Large intestine (tissue), 3 donors: Measurements from ENCODE around the gene RGMB. TPM values are rescaled to one million over a fixed set of nuclear protein-coding genes. Genes with fewer than 3 reads are reported as not detected.

ENCODE experiments used
- DNase-seq, 2 donors: peaks; one replicate each; pipeline versions ENCODE4 v3.0.0 to v3.0.0-alpha.2; 2013
- H3K27ac ChIP-seq: one replicate; pipeline ENCODE4 v1.5.1; 2013; ENCODE audit warnings: low read length
- H3K27me3 ChIP-seq: 2 replicates; pipeline ENCODE4 v1.6.1; 2013; ENCODE audit warnings: low read length; ENCODE audit not compliant: control insufficient read depth, insufficient read depth
- H3K36me3 ChIP-seq: 2 replicates; pipeline ENCODE4 v1.6.1; 2013; ENCODE audit warnings: low read length; ENCODE audit not compliant: control insufficient read depth, insufficient read depth
- H3K4me1 ChIP-seq: one replicate; pipeline ENCODE4 v1.6.1; 2013; ENCODE audit warnings: low read length; ENCODE audit not compliant: control insufficient read depth, insufficient read depth
- H3K4me3 ChIP-seq: one replicate; pipeline ENCODE4 v1.5.1; 2013; ENCODE audit warnings: low read length
- H3K9me3 ChIP-seq: one replicate; pipeline ENCODE4 v1.6.1; 2013; ENCODE audit warnings: mild to moderate bottlenecking, low read depth, low read length, moderate library complexity; ENCODE audit not compliant: control insufficient read depth
- WGBS: methylation state at CpG from one replicate; pipeline ENCODE4 v1.1.5; 2013; ENCODE audit warnings: low lambda C conversion rate; ENCODE audit not compliant: insufficient coverage; 5-methylcytosine and 5-hydroxymethylcytosine counted together
- polyA plus RNA-seq: library from polyadenylated mRNA; unstranded; fragments of 120-200 nt; gene quantifications from one replicate; pipeline ENCODE4 v1.2.1, GENCODE V29; 2013

The RGMB gene
- polyA plus RNA-seq, 1 donor: 53.2 TPM

DNA sequence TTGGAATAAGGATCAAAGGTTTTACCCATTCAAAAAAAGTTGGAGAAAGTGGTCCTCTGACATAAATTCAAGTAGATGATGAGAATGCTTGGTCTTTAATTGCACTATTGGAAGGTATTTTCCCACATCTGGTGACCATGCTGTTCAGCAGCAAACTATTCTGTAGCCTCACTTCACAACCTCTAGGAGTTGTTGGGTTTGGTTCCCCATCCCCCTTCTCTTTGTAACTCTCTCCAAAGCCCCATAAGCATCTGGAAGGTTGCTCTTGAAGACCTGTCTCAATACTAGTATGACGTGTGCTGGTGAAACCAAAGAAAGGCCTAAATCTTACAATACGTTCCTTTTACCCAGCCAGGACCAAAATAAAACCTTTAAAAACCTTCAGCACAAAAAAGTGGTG lies 8.5 kb downstream of the RGMB start:
- Histone ChIP-seq H3K4me3 (no peak overlapping the region), H3K36me3 (peaks cover 28% of the 10 kb centered on the region), H3K9me3 (no peaks in the 10 kb centered on the region), H3K27ac (no peak overlapping the region), H3K4me1 (peaks cover 13% of the 10 kb centered on the region), H3K27me3 (no peaks in the 10 kb centered on the region)
- no CpG with 5 or more reads among the region's 2 CpGs for WGBS
- DNase-seq: no peak

DNA sequence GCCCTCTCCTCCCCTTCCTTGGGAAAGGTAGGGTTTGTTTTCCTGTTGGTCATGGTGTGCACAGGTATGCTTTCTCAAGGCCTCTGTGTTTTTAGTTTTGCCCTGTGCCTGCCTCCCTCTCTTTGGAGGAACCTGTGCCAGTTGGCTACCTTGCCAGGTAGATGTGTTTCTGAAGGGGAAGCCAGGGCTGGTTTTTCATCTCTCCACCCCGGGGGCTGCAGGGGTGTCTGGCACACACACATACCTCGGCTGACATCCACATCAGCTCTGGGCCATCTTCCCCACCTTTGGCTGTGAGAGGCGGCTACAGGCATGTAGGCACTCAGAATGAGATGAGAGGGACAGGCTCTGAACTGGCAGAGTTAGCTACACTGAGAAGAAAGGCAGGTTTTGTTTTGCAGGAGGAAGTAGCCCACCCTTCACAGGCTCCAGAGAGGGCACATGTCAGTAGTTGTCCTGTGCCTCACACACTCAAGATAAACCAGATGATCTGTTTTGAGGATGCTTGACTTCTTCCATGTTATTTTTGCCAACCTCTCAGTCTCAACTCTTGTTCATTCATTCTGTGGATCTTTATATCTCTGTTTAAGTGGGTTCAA lies 9.7 kb downstream of the RGMB start:
- H3K4me3 ChIP-seq: no peak overlapping the region
- H3K27ac ChIP-seq: no peak overlapping the region
- H3K9me3 ChIP-seq: no peaks in the 10 kb centered on the region
- peak in 1 of 2 donors; percentile 6 for DNase-seq
- no CpG with 5 or more reads among the region's 3 CpGs for WGBS
- H3K4me1 ChIP-seq: peaks cover 15% of the 10 kb centered on the region
- no peaks in the 10 kb centered on the region for H3K27me3 ChIP-seq
- peaks cover 37% of the 10 kb centered on the region for H3K36me3 ChIP-seq

DNA sequence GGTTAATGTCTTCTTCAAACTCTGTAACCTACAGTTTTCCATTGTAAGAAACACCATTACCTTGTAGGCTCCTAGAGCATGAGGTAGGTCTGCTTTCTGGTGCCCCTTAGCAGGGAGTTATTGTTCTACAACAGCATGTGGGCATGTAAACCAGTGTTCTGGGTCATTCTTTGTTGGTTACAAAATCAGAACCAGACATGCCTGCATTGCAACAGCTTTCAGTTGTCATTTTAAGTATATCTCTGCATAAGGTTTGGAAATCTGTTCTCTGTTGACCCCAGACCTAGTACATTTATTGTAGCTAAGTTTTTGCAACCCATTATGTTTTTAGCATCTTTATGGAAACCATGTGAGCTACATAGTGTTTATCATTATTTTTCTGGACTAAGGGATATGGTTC lies 10.9 kb downstream of the RGMB start:
- Histone ChIP-seq H3K9me3 (no peaks in the 10 kb centered on the region), H3K4me1 (peaks cover 13% of the 10 kb centered on the region), H3K36me3 (peaks cover 41% of the 10 kb centered on the region), H3K27ac (no peak overlapping the region), H3K27me3 (no peaks in the 10 kb centered on the region), H3K4me3 (no peak overlapping the region)
- DNase-seq: no peak

DNA sequence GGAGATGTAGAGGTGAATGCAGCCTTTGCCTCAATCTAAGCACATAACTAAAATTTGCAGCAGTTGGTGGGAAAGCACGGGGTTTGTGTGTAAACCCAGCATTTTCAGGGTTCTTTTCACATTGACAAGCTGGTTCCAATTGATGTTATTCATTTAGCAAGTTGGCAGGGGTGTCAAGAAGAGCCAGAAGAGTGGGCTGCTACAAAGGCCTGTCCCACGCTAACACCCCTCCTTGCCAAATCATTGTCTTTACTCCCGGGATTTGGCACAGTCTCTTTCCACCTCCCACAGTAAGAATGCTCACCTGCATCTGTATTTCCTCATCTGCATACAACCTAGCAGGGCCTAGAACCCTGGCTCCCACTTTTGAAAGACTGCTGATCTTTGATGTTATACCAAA lies 11.8 kb downstream of the RGMB start:
- Histone ChIP-seq H3K27me3 (no peaks in the 10 kb centered on the region), H3K4me1 (peaks cover 13% of the 10 kb centered on the region), H3K36me3 (peaks cover 36% of the 10 kb centered on the region), H3K4me3 (no peak overlapping the region), H3K9me3 (no peaks in the 10 kb centered on the region), H3K27ac (no peak overlapping the region)
- DNase-seq: no peak
- WGBS: no CpG with 5 or more reads among the region's 3 CpGs

DNA sequence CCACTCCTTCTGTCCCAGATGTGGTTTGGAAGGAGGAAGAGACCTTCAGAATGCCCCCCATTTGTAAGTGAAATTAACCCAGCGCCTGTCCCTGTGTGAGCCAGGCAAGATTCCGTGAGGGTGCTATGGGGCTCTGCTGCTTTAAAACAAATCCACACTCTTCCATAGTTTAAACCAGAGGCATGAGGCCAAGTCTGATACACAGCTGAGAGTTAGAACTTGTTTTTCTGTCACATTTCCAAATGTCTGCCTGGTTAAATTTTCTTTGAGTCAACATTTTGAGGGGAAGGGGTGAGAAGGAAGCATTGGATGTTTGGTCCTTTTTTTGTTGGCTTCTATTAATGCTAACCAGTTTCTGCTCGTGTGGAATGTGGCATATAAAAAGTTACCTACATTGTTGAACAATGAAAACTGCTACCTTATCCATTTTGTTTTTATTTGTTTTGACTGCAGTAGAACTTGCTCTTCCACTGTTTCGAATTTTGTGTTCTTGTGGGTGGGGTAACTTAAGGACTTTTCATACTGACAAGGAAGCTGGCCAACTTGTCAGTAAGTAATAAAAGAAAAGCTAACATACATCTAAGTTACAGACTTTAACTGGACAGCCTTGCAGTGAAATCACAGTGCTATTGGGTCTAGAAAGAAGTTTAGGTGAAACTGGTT lies 12.9 kb downstream of the RGMB start:
- Histone ChIP-seq H3K4me1 (peaks cover 13% of the 10 kb centered on the region), H3K27ac (no peak overlapping the region), H3K9me3 (no peaks in the 10 kb centered on the region), H3K4me3 (no peak overlapping the region), H3K27me3 (no peaks in the 10 kb centered on the region), H3K36me3 (peaks cover 32% of the 10 kb centered on the region)
- WGBS: no CpG with 5 or more reads among the region's 4 CpGs
- peak in 1 of 2 donors; percentile 22 for DNase-seq

DNA sequence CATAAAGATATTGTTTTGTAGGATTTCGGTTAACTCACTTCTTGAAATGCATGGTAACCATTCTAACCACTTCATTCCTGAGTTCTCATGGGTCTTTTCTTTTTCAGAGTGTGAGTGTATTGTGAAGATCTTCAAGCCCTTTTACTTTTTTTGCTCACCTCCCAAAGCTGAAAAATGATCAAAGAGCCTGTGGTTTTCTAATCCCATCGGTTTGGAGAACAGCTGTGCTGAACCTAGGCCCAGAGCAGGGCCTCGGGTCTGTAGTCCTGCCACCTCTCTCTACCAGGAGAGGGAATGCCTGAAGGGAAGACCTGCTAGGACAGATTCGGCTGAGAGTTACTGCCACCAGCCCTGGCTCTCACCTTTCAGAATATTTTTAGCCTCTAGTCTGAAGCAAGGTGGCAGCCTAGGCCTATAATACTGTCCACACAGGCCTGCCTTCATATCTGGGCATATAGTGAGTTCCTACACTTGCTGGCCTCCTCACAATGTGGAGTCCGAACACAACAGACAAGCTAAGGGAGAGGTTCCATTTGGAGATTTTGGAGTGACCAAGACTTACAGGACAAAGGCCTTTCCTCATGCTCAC lies 13.8 kb downstream of the RGMB start:
- peaks cover 13% of the 10 kb centered on the region for H3K4me1 ChIP-seq
- no CpG with 5 or more reads among the region's 5 CpGs for WGBS
- H3K27ac ChIP-seq: no peak overlapping the region
- peaks cover 28% of the 10 kb centered on the region for H3K36me3 ChIP-seq
- no peaks in the 10 kb centered on the region for H3K9me3 ChIP-seq
- H3K27me3 ChIP-seq: no peaks in the 10 kb centered on the region
- H3K4me3 ChIP-seq: no peak overlapping the region
- DNase-seq: peak in 1 of 2 donors; percentile 22

DNA sequence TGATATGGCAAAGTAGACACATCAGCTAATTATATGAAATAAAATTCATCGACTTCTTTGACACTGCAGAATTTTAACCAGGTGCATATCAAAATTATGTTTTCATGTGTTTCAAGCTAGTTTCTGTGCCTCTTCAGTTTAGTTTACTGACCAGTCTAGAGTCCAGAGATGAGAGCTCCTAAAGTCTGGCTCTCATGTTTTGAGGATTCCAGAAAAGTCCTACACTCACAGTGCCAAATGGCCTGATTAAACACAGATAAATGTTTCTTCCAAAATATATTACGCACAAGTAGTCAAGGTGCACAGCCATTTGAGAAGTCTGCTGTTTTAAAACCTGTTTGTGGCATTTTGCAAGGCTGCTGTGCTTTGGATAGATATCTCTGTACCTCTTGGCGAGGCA lies 15.6 kb downstream of the RGMB start:
- Histone ChIP-seq H3K27ac (no peak overlapping the region), H3K9me3 (no peaks in the 10 kb centered on the region), H3K4me3 (no peak overlapping the region), H3K27me3 (no peaks in the 10 kb centered on the region), H3K36me3 (peaks cover 33% of the 10 kb centered on the region), H3K4me1 (peaks cover 12% of the 10 kb centered on the region)
- DNase-seq: no peak
- 100% methylated on average over 1 of the region's 3 CpGs for WGBS

DNA sequence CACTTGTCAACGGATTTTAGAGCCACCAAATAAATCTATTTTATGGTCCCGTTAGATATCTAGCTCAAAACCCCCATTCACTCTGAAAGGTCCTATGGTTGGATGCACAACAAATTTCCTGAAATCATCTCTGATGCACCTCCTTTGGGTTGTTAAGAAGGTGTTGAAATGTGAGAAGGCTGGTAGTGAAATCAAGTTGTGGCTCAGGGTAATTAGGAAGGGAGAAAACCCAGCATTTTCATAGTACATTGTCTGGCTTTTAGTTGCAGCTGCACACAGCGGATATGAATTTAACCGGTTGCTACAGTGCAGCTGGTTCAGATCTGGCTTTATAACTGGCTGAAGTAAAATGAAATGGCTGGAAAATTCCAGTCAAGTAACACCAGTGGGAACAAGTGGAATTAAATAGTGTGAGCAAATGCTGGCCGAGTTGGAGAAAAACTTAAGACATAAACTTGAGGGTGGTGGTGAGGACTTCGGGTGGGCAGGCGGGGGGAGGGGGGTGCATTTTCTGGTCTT lies 17.6 kb downstream of the RGMB start:
- H3K4me3 ChIP-seq: no peak overlapping the region
- H3K4me1 ChIP-seq: peaks cover 7% of the 10 kb centered on the region
- no peaks in the 10 kb centered on the region for H3K27me3 ChIP-seq
- no peaks in the 10 kb centered on the region for H3K9me3 ChIP-seq
- peaks cover 35% of the 10 kb centered on the region for H3K36me3 ChIP-seq
- H3K27ac ChIP-seq: no peak overlapping the region
- no peak for DNase-seq
- WGBS: 40% methylated on average over 1 of the region's 7 CpGs

DNA sequence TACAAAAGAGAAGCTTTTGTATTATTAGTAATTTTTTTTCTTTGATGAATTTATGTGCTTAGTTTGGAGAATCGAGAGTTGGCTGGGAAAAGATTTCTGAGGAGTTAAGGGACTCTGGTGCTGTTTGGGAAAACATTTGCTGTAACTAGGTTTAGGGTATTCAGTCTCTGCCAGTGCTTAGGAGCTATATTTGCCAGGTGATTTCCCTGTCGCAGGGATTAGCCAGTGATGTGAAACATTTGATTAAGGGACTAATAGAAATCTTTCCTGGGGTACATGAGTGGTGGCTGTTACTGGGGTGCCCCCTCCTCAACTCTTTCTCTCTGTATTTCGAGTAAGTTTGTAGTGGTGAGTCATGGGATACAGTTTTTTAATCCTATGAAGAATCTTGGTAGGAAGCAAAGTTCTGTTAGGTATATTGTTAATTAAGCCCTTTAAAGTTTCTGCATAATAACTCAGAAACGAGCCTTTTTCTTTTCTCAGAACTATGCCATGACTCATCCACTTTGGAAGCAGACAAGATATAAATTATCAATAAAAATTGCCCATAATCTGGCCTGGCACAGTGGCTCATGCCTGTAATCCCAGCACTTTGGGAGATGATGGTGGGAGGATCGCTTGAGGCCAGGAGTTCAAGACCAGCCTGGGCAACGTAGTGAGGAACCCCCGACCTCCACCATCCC lies 18.6 kb downstream of the RGMB start:
- H3K9me3 ChIP-seq: no peaks in the 10 kb centered on the region
- DNase-seq: no peak
- no peaks in the 10 kb centered on the region for H3K27me3 ChIP-seq
- H3K27ac ChIP-seq: no peak overlapping the region
- no peak overlapping the region for H3K4me3 ChIP-seq
- peaks cover 7% of the 10 kb centered on the region for H3K4me1 ChIP-seq
- no CpG with 5 or more reads among the region's 7 CpGs for WGBS
- H3K36me3 ChIP-seq: peaks cover 35% of the 10 kb centered on the region

DNA sequence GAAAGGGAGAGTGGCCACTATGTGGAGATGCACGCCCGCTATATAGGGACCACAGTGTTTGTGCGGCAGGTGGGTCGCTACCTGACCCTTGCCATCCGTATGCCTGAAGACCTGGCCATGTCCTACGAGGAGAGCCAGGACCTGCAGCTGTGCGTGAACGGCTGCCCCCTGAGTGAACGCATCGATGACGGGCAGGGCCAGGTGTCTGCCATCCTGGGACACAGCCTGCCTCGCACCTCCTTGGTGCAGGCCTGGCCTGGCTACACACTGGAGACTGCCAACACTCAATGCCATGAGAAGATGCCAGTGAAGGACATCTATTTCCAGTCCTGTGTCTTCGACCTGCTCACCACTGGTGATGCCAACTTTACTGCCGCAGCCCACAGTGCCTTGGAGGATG lies 19.8 kb downstream of the RGMB start:
- WGBS: no CpG with 5 or more reads among the region's 14 CpGs
- H3K9me3 ChIP-seq: no peaks in the 10 kb centered on the region
- H3K36me3 ChIP-seq: peaks cover 25% of the 10 kb centered on the region
- no peak for DNase-seq
- H3K27ac ChIP-seq: no peak overlapping the region
- H3K4me3 ChIP-seq: no peak overlapping the region
- H3K4me1 ChIP-seq: no peaks in the 10 kb centered on the region
- no peaks in the 10 kb centered on the region for H3K27me3 ChIP-seq
